ENCODE measurements around the gene CD74. TPM values are rescaled to one million over a fixed set of nuclear protein-coding genes. Genes with fewer than 3 reads are reported as not detected.
A peak's percentile ranks its signal among the peaks of the same experiment; 100 is the strongest.

Gene CD74
- total and polyA plus RNA-seq, 5 donors from 2014 or later = 664 to 1,266 (median 930) TPM

DNA sequence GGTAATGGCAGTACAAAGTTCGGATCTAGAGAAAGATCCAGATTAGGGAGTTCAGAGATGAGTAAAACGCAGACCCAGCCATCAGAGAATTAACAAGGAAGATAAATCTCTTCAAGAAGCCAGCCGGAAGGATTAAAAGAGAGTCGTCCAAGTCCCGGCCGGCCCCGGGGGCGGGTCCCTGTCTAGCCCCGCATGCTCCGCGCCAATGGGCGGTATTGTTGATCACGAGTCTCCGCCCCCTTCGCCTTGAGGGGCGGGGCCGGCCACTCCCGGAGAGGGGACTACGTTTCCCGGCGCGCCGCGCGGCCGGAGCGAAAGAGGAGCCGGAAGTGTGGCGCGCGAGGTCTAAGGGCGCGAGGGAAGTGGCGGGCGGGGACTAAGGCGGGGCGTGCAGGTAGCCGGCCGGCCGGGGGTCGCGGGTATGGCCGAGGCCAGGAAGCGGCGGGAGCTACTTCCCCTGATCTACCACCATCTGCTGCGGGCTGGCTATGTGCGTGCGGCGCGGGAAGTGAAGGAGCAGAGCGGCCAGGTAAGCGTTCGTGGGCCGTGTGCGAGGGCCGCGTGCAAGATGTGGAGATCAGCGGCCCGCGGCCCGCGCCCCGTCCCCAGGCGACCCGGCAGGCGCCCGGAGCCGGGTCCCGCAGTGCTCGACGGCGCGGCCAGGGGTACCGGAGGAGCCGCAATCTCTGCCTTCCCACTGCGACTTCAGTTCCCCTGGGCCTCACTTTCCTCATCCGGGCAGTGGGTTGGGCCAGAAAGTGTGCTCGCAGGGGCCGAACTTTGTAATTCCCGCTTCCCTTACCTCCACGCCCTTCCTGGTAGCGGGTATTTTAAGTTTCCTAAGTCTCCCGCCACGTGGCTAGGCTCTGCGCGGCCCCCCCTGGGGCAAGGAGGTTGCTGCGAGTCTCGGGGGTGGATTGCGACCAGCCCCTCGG is 55.1 kb downstream of the CD74 start, which contains the start of gene TCOF1:
Gene TCOF1, plus strand, starts transcription at position 372 of the 935 bp plus-strand sequence. Its CDS starts 50 bp downstream, at position 422.
- H3K27ac ChIP-seq (ENCODE audit: insufficient read depth, low read length, poor library complexity, severe bottlenecking) = peak within 1 kb of the TSS; percentile 73
- peaks cover 26% of the 10 kb centered on the region for H3K4me1 ChIP-seq (ENCODE audit: control insufficient read depth, insufficient read depth, low read length, poor library complexity, severe bottlenecking)
- peak within 1 kb of the TSS; percentile 77 to 94 (median 86) for H3K27ac Mint-ChIP-seq
- peak within 1 kb of the TSS; percentile 84 for H3K4me3 ChIP-seq (ENCODE audit: low read depth, low read length)
- H3K9me3 Mint-ChIP-seq = no peaks in the 10 kb centered on the region
- no peaks in the 10 kb centered on the region for H3K27me3 ChIP-seq (ENCODE audit: control insufficient read depth, insufficient read depth, low read length)
- H3K36me3 ChIP-seq (ENCODE audit: control insufficient read depth, insufficient read depth, low read length) = peaks cover 21% of the 10 kb centered on the region
- H3K27me3 Mint-ChIP-seq = no peaks in the 10 kb centered on the region
- peaks cover 15% of the 10 kb centered on the region for H3K36me3 Mint-ChIP-seq
- H3K4me1 Mint-ChIP-seq = peaks cover 11 to 47% (median 28%) of the 10 kb centered on the region in 4 donors
- peak; percentile 95 to 98 (median 97) for DNase-seq
- peak; percentile 98 to 99 for ATAC-seq (ENCODE audit: low read depth in 2 of 2)
- peak within 1 kb of the TSS; percentile 82 to 94 (median 90) for H3K4me3 Mint-ChIP-seq
- no peaks in the 10 kb centered on the region for H3K9me3 ChIP-seq (ENCODE audit: control insufficient read depth in 2 of 2, low read length in 2 of 2)

DNA sequence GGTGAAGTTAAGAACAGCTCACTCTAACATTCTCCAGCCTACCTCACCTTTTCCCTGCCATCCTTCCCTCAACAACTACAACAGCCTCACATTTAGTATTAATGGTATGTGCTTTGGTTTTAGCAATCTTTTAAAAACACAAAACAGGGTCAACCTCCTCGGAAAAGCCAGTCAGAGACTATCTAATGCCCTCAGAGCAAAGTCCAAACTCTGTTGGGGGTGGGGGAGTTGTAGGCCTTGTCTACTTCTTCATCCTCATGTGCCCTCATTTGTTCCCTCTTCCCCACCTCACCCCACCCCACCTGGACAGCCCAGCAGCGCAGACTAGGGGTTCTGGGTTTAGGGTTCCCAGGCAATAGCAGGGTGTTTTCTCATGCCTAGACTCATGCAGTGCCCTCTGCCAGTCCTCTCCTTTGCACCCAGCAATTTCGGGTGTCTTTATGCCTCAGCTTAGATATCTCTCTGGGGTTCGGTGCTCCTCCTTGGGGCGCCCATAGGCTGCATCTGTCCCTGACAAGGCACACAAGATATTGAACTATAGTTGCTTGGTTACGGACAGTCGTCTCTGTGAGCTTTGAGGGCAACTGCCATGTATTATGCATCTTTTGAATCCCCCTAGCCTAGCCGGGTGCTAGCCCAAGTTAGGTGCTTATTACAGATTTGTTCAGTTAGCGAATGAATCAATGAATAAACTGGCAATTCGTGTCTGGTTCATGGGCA is 56.0 kb downstream of the CD74 start:
- Histone ChIP-seq H3K36me3 (ENCODE audit: control insufficient read depth, insufficient read depth, low read length) (peaks cover 12% of the 10 kb centered on the region), H3K9me3 (ENCODE audit: control insufficient read depth in 2 of 2, low read length in 2 of 2) (no peaks in the 10 kb centered on the region), H3K27ac (ENCODE audit: insufficient read depth, low read length, poor library complexity, severe bottlenecking) (peak overlapping the region; percentile 73), H3K4me3 (ENCODE audit: low read depth, low read length) (peak overlapping the region; percentile 80), H3K27me3 (ENCODE audit: control insufficient read depth, insufficient read depth, low read length) (no peaks in the 10 kb centered on the region), H3K4me1 (ENCODE audit: control insufficient read depth, insufficient read depth, low read length, poor library complexity, severe bottlenecking) (peaks cover 26% of the 10 kb centered on the region)
- peak overlapping the region; percentile 82 to 94 (median 86) for H3K4me3 Mint-ChIP-seq
- DNase-seq = no peak
- H3K9me3 Mint-ChIP-seq = no peaks in the 10 kb centered on the region
- peak overlapping the region in 2 of 3 donors; percentile 86 to 94 for H3K27ac Mint-ChIP-seq
- peaks cover 9% of the 10 kb centered on the region for H3K36me3 Mint-ChIP-seq
- ATAC-seq (ENCODE audit: low read depth in 2 of 2) = no peak
- H3K27me3 Mint-ChIP-seq = no peaks in the 10 kb centered on the region
- peaks cover 11 to 40% (median 23%) of the 10 kb centered on the region in 4 donors for H3K4me1 Mint-ChIP-seq

DNA sequence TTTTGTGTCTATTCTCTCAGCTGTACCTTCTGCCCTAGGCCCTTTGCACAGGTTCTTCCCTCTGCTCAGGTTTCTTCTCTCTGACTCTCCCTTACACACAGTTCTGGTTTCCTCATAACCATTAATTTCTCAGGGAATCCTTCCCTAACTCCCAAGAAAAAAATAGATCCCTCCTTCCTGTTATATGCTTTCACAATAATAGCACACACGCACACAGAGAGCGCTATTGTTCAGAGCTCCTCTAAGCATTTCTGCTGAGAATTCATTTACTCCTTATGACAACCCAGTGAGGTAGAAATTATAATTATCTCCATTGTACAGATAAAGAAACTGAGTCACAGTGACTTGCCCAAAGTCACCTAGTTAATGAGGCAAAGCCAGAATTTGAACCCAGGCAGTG is 56.9 kb downstream of the CD74 start:
- no peaks in the 10 kb centered on the region for H3K27me3 ChIP-seq (ENCODE audit: control insufficient read depth, insufficient read depth, low read length)
- Mint-ChIP-seq H3K27ac (no peak overlapping the region), H3K27me3 (no peaks in the 10 kb centered on the region), H3K9me3 (no peaks in the 10 kb centered on the region), H3K4me3 (no peak overlapping the region), H3K4me1 (peaks cover 14 to 42% (median 22%) of the 10 kb centered on the region in 4 donors), H3K36me3 (peaks cover 5% of the 10 kb centered on the region)
- peaks cover 26% of the 10 kb centered on the region for H3K4me1 ChIP-seq (ENCODE audit: control insufficient read depth, insufficient read depth, low read length, poor library complexity, severe bottlenecking)
- no peaks in the 10 kb centered on the region for H3K9me3 ChIP-seq (ENCODE audit: control insufficient read depth in 2 of 2, low read length in 2 of 2)
- ATAC-seq (ENCODE audit: low read depth in 2 of 2) (no peak), DNase-seq (no peak)
- H3K4me3 ChIP-seq (ENCODE audit: low read depth, low read length) = no peak overlapping the region
- peaks cover 4% of the 10 kb centered on the region for H3K36me3 ChIP-seq (ENCODE audit: control insufficient read depth, insufficient read depth, low read length)
- no peak overlapping the region for H3K27ac ChIP-seq (ENCODE audit: insufficient read depth, low read length, poor library complexity, severe bottlenecking)

DNA sequence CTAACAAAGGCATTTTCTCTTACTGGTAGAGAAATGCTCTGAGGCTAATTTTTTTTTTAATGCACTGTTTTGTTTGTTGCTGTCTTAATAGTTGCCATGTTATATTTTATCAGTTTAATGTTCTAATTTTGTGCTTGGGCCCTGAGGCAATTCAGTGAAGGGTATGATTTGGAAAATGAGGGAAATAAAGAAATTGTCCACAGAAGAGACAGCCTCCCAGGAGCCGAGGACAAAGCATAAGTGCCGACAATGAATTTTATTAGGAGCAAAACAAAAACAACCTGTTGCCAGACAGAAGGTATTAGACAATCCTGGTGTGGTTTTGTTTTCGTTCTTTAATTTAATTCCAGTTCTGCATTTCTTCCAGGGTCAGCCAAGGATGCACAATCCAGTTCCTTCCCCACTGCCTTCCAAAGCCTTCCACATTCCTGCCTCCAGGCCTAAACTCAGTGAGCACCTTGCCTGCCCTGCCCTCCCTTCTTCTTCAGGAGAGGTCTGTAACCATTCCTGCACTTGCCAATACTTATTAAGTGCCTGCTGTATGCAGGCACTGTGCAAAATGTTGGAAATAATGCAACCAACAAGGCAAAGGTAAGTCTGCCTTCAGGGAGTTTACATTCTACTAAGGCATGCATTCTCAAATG is 59.6 kb downstream of the CD74 start:
- Histone ChIP-seq H3K36me3 (ENCODE audit: control insufficient read depth, insufficient read depth, low read length) (no peaks in the 10 kb centered on the region), H3K27ac (ENCODE audit: insufficient read depth, low read length, poor library complexity, severe bottlenecking) (no peak overlapping the region), H3K4me1 (ENCODE audit: control insufficient read depth, insufficient read depth, low read length, poor library complexity, severe bottlenecking) (peaks cover 10% of the 10 kb centered on the region), H3K9me3 (ENCODE audit: control insufficient read depth in 2 of 2, low read length in 2 of 2) (no peaks in the 10 kb centered on the region), H3K27me3 (ENCODE audit: control insufficient read depth, insufficient read depth, low read length) (no peaks in the 10 kb centered on the region), H3K4me3 (ENCODE audit: low read depth, low read length) (no peak overlapping the region)
- no peaks in the 10 kb centered on the region for H3K9me3 Mint-ChIP-seq
- H3K4me1 Mint-ChIP-seq = peaks cover 12 to 24% (median 13%) of the 10 kb centered on the region in 4 donors
- DNase-seq = no peak
- peaks cover 5% of the 10 kb centered on the region for H3K27me3 Mint-ChIP-seq
- H3K4me3 Mint-ChIP-seq = no peak overlapping the region
- ATAC-seq (ENCODE audit: low read depth in 2 of 2) = no peak
- peak overlapping the region in 1 of 3 donors; percentile 35 for H3K27ac Mint-ChIP-seq
- no peaks in the 10 kb centered on the region for H3K36me3 Mint-ChIP-seq

DNA sequence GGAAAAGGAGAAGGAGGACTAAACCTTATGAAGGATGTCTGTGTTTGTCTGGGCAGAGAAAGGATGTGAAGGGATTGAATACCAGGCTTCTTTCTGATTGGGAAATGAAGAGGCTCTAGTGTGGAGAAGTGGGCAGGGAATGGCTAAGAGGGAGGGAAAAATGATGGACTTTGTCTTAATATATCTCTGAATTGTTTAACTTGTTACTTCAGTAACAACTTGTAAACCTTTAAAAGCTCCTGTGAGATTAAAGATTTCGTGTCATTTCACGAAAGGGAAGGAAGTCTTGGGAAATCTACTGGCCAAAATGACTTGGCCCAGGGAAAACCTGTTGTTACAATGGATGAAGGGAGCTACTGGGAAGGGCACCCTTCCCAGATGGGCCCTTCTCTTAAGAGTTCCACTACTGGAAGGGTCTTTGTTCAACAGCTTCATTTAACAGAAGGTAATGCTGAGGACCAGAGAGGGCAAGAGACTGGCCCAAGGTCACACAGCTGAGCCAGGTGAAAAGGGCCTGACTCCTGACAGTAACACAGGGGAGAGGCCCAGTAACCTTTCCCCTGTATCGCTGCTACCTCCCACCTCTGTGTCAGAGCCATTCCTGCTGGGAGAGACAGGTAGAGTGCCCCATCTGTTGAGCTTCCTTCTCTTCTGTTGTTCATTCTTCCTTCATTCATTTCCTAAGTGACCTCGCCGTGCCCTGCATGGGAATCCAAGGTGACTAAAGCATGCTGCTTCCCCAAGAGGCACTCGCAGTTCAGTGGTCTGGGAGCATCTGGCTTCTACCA is 60.3 kb downstream of the CD74 start:
- no peaks in the 10 kb centered on the region for H3K36me3 Mint-ChIP-seq
- ATAC-seq (ENCODE audit: low read depth in 2 of 2) (no peak), DNase-seq (no peak)
- Histone ChIP-seq H3K36me3 (ENCODE audit: control insufficient read depth, insufficient read depth, low read length) (no peaks in the 10 kb centered on the region), H3K9me3 (ENCODE audit: control insufficient read depth in 2 of 2, low read length in 2 of 2) (no peaks in the 10 kb centered on the region), H3K4me1 (ENCODE audit: control insufficient read depth, insufficient read depth, low read length, poor library complexity, severe bottlenecking) (peaks cover 4% of the 10 kb centered on the region), H3K4me3 (ENCODE audit: low read depth, low read length) (no peak overlapping the region), H3K27me3 (ENCODE audit: control insufficient read depth, insufficient read depth, low read length) (no peaks in the 10 kb centered on the region), H3K27ac (ENCODE audit: insufficient read depth, low read length, poor library complexity, severe bottlenecking) (no peak overlapping the region)
- H3K4me3 Mint-ChIP-seq = no peak overlapping the region
- H3K27ac Mint-ChIP-seq = peak overlapping the region in 1 of 3 donors; percentile 45
- peaks cover 11 to 21% (median 13%) of the 10 kb centered on the region in 4 donors for H3K4me1 Mint-ChIP-seq
- H3K27me3 Mint-ChIP-seq = peaks cover 5% of the 10 kb centered on the region
- no peaks in the 10 kb centered on the region for H3K9me3 Mint-ChIP-seq

Other genes starting within 250 kb of the CD74 start
- gene CDX1, start 246.1 kb downstream of the CD74 start, total RNA-seq = not detected
- not detected for gene CDX1, start 246.1 kb downstream of the CD74 start, polyA plus RNA-seq
- not detected for gene SLC6A7, start 222.8 kb downstream of the CD74 start, total RNA-seq
- not detected for gene SLC6A7, start 222.8 kb downstream of the CD74 start, polyA plus RNA-seq
- gene CAMK2A, start 123.1 kb downstream of the CD74 start, total RNA-seq = not detected
- not detected for gene CAMK2A, start 123.1 kb downstream of the CD74 start, polyA plus RNA-seq
- gene ARSI, start 110.0 kb downstream of the CD74 start, total RNA-seq = not detected
- gene ARSI, start 110.0 kb downstream of the CD74 start, polyA plus RNA-seq = not detected
- 58.3 TPM for gene TCOF1, start 55.2 kb downstream of the CD74 start, total RNA-seq
- 1 to 10 TPM; 2.7 to 5.6 (median 3.4) TPM for gene TCOF1, start 55.2 kb downstream of the CD74 start, polyA plus RNA-seq
- 3,121 TPM for gene RPS14, start 36.8 kb upstream of the CD74 start, total RNA-seq
- gene RPS14, start 36.8 kb upstream of the CD74 start, polyA plus RNA-seq = 1,000 to 10,000 TPM; 4,928 to 8,871 (median 7,502) TPM
- 2.4 TPM for gene NDST1, start 95.2 kb upstream of the CD74 start, total RNA-seq
- gene NDST1, start 95.2 kb upstream of the CD74 start, polyA plus RNA-seq = not detected
- gene SYNPO, start 227.8 kb upstream of the CD74 start, total RNA-seq = 0.07 TPM
- not detected for gene SYNPO, start 227.8 kb upstream of the CD74 start, polyA plus RNA-seq
- gene MYOZ3, start 248.3 kb upstream of the CD74 start, total RNA-seq = not detected
- under 1 TPM in 2 of 4 donors, not detected in 2; 0.08 to 0.10 TPM for gene MYOZ3, start 248.3 kb upstream of the CD74 start, polyA plus RNA-seq